Gastrocnemius medialis (tissue), 4 donors: Measurements from ENCODE around the gene HMGCLL1. TPM values are rescaled to one million over a fixed set of nuclear protein-coding genes. Genes with fewer than 3 reads are reported as not detected.

ENCODE experiments used
- ATAC-seq, 2 donors: fragments of 150-250 bp; one replicate each; pipeline ENCODE4 v1.9.1; 2016
- DNase-seq, 2 donors: peaks; one replicate each; pipeline ENCODE4 v3.0.0-alpha.2; 2019
- H3K27ac ChIP-seq, 4 donors: fragments of 200-600 bp; sonication (generic); 1 replicate in 1 of 4; 2 replicates in 3 of 4; pipeline ENCODE4 v1.5.1; 2016 to 2018; ENCODE audit warnings: mild to moderate bottlenecking in 2 of 4, moderate library complexity in 1 of 4
- H3K27me3 ChIP-seq, 3 donors: fragments of 200-600 bp; sonication (generic) in 2 of 3; 1 replicate in 1 of 3; 2 replicates in 2 of 3; pipeline versions ENCODE4 v1.5.1 to v1.6.0; 2016 to 2019; ENCODE audit warnings: mild to moderate bottlenecking in 1 of 3, moderate library complexity in 1 of 3
- H3K36me3 ChIP-seq, 2 donors: fragments of 200-600 bp; sonication (generic) in 1 of 2; one replicate each; pipeline ENCODE4 v1.5.1; 2017 to 2018
- H3K4me1 ChIP-seq, 2 donors: fragments of 200-600 bp; sonication (generic) in 1 of 2; one replicate each; pipeline ENCODE4 v1.5.1; 2016 to 2017; ENCODE audit warnings: mild to moderate bottlenecking in 2 of 2
- H3K4me3 ChIP-seq, 4 donors: fragments of 200-600 bp; sonication (generic) in 3 of 4; 1 replicate in 1 of 4; 2 replicates in 3 of 4; pipeline ENCODE4 v1.5.1; 2016 to 2019; ENCODE audit warnings: mild to moderate bottlenecking in 2 of 4
- H3K9me3 ChIP-seq, 3 donors: fragments of 200-600 bp; sonication (generic) in 2 of 3; 1 replicate in 1 of 3; 2 replicates in 2 of 3; pipeline ENCODE4 v1.5.1; 2016 to 2019
- POLR2A ChIP-seq, 2 donors: fragments of 450-650 bp; IDR thresholded peaks; one replicate each; pipeline ENCODE4 v1.6.1; 2017; ENCODE audit warnings: antibody characterized with exemption in 2 of 2, mild to moderate bottlenecking in 2 of 2, moderate library complexity in 2 of 2
- in situ Hi-C, 4 donors: fragments of 200-750 bp; cut with MboI; loops; one replicate each; pipeline versions ENCODE4 v1.15.0 to v1.8.0; 2017; ENCODE audit warnings: low sequenced_read_pairs in 4 of 4
- intact Hi-C: fragments of 100-400 bp; cut with DNase I; formaldehyde crosslinking; loops from one replicate; pipeline ENCODE4 v1.15.1; 2023; ENCODE audit warnings: low total_unique reads
- total RNA-seq, 4 donors: library from RNA; depleted of rRNA; stranded (reverse); fragments of >200 nt; gene quantifications; one replicate each; pipeline versions ENCODE4 v1.1.0 to v1.2.3, GENCODE V29; 2016
- TF ChIP-seq, protein P1 (sequence below), 5 experiments: fragments of 450-650 bp in 3 of 5; fragments of 200-600 bp in 2 of 5; sonication (generic) in 2 of 5; IDR thresholded peaks in 4 of 5; conservative IDR thresholded peaks in 1 of 5; 1 replicate in 4 of 5; 2 replicates in 1 of 5; pipeline ENCODE4 v1.5.1; 2016 to 2019; ENCODE audit warnings: antibody characterized with exemption in 5 of 5, mild to moderate bottlenecking in 3 of 5, moderate library complexity in 3 of 5

Gene HMGCLL1
- total RNA-seq, 4 donors from 2014 or later, result 0.53 to 3.6 (median 1.2) TPM

DNA sequence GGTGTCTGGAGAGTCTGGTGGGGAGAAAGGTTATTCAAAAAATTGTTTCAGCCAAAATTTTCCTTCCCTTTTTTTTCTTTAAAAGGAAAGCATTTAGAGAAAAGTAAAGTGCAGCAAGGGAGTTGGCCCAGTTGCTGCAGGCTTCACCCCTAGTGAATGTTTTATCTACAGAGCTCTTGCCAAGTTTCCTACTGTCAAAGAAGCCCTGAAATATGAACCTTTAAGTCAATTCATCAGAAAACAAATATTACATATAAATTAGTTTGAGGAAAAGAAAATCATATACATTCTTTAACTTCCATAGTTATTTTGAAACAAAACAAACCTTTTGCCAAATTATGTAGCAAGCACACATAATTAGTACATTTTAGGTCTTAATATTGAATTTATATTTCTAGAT lies 25.0 kb upstream of the HMGCLL1 start:
- Histone ChIP-seq H3K4me3 (no peak overlapping the region), H3K4me1 (no peaks in the 10 kb centered on the region), H3K27me3 (no peaks in the 10 kb centered on the region), H3K36me3 (no peaks in the 10 kb centered on the region), H3K9me3 (no peaks in the 10 kb centered on the region), H3K27ac (no peak overlapping the region)
- TF ChIP-seq, protein P1, sequence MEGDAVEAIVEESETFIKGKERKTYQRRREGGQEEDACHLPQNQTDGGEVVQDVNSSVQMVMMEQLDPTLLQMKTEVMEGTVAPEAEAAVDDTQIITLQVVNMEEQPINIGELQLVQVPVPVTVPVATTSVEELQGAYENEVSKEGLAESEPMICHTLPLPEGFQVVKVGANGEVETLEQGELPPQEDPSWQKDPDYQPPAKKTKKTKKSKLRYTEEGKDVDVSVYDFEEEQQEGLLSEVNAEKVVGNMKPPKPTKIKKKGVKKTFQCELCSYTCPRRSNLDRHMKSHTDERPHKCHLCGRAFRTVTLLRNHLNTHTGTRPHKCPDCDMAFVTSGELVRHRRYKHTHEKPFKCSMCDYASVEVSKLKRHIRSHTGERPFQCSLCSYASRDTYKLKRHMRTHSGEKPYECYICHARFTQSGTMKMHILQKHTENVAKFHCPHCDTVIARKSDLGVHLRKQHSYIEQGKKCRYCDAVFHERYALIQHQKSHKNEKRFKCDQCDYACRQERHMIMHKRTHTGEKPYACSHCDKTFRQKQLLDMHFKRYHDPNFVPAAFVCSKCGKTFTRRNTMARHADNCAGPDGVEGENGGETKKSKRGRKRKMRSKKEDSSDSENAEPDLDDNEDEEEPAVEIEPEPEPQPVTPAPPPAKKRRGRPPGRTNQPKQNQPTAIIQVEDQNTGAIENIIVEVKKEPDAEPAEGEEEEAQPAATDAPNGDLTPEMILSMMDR (IDR thresholded peaks at IDR 0.05 in 4 of 5, conservative IDR thresholded peaks at IDR 0.05 in 1 of 5), result no peak
- no peak for TF ChIP-seq POLR2A (IDR thresholded peaks at IDR 0.05)
- DNase-seq, result no peak
- in situ Hi-C loops (no loop called here), intact Hi-C loops (no loop called here)
- ATAC-seq, result no peak

DNA sequence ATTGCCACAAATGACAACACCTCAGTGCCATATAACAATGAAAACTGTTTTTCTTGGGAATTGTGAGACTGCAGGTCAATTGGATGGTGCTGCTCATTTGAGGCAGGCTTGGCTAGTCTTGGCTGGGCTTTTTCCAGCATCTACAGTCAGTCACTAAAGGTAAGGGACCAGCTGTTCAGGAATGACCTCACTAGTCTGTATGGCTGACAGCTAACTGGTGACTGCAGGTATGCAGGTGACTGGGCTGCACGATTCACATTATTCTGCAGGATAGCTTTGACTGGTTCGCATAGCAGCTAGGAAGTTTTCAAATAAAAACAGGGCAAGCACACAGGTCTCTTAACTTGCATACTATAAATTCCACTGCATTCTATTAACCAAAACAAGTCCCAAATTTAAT lies 22.1 kb upstream of the HMGCLL1 start:
- in situ Hi-C loops, result no loop called here

DNA sequence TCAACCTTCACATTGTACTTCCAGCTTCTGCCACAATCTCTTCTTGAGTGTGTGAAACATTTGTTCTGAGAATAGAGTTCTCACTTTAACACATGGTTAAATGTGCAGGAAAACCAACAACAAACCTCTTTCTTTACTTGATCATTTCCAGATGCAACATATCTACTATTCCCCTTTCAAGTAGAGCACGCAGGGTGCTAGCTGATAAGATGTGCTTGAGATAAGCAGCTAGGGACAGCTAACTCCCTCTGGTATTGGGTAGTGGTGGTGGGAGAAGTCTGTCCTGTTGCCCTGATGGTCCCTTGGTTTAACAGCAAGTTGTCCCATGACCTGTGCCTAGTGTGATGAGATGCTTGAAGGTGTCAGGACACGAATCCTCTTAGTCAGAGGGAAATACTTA lies 15.4 kb upstream of the HMGCLL1 start:
- H3K9me3 ChIP-seq, result no peaks in the 10 kb centered on the region
- ATAC-seq, result no peak
- H3K36me3 ChIP-seq, result no peaks in the 10 kb centered on the region
- intact Hi-C loops (no loop called here), in situ Hi-C loops (no loop called here)
- no peaks in the 10 kb centered on the region for H3K27me3 ChIP-seq
- no peaks in the 10 kb centered on the region for H3K4me1 ChIP-seq
- TF ChIP-seq, protein P1 (IDR thresholded peaks at IDR 0.05 in 4 of 5, conservative IDR thresholded peaks at IDR 0.05 in 1 of 5), result no peak
- TF ChIP-seq POLR2A (IDR thresholded peaks at IDR 0.05), result no peak
- DNase-seq, result no peak
- H3K4me3 ChIP-seq, result no peak overlapping the region
- H3K27ac ChIP-seq, result no peak overlapping the region

More for the DNA sequence above, 22.1 kb upstream of the HMGCLL1 start:
- intact Hi-C loops, result no loop called here
- H3K9me3 ChIP-seq, result no peaks in the 10 kb centered on the region
- H3K27me3 ChIP-seq, result no peaks in the 10 kb centered on the region
- no peak overlapping the region for H3K4me3 ChIP-seq
- H3K36me3 ChIP-seq, result no peaks in the 10 kb centered on the region
- no peak for TF ChIP-seq POLR2A (IDR thresholded peaks at IDR 0.05)
- TF ChIP-seq, protein P1 (IDR thresholded peaks at IDR 0.05 in 4 of 5, conservative IDR thresholded peaks at IDR 0.05 in 1 of 5), result no peak
- no peaks in the 10 kb centered on the region for H3K4me1 ChIP-seq
- no peak for DNase-seq
- ATAC-seq, result no peak
- H3K27ac ChIP-seq, result no peak overlapping the region

DNA sequence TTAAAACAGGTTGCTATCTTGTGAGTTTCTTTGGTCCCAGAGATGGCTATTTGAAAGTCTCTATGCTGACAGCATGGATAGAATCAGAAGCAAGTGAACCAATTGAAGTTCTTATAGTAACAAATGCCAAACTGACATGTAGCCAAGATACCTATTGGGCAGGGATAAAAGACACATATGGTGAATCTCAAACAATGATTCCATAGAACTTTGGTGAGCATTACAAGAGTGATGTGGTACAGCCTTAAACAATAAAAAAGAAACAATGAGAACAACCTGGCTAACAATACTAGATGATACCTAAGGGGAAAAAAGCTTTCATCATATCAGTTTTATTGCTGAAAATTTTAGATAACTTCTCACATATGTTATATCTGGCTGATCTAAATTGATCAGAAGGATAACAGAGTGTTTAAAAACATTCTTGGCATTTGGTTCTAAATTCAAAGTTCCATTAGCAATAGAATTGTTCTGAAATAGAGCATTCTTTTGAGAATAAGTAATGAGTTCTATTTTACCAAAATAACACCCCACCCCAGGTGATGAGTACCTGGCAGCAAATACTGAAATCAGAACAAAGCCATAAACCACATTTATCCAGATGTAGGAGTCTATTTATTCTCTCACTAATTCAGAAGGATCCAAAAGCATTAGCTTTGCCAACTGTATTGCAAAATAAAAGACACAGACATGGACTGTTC lies 5.8 kb upstream of the HMGCLL1 start:
- no peak overlapping the region for H3K4me3 ChIP-seq
- no peaks in the 10 kb centered on the region for H3K9me3 ChIP-seq
- in situ Hi-C loops (no loop called here), intact Hi-C loops (no loop called here)
- H3K36me3 ChIP-seq, result no peaks in the 10 kb centered on the region
- no peak for DNase-seq
- H3K27ac ChIP-seq, result no peak overlapping the region
- H3K4me1 ChIP-seq, result no peaks in the 10 kb centered on the region
- no peak for ATAC-seq
- H3K27me3 ChIP-seq, result no peaks in the 10 kb centered on the region
- TF ChIP-seq POLR2A (IDR thresholded peaks at IDR 0.05), result no peak
- TF ChIP-seq, protein P1 (IDR thresholded peaks at IDR 0.05 in 4 of 5, conservative IDR thresholded peaks at IDR 0.05 in 1 of 5), result no peak
